Caco-2 (cell line): ENCODE results near the gene TAS2R41. TPM values are rescaled to one million over a fixed set of nuclear protein-coding genes. Genes with fewer than 3 reads are reported as not detected.

Experiments
- BruUV-seq: library from RNA; stranded (reverse); fragments of 400-500 nt; replicated peaks from 2 replicates; lab custom pipeline; 2021; lab: Mats Ljungman, UMichigan
- CTCF ChIA-PET: fragments of 300-600 bp; sonication (Branson Sonifier 250); formaldehyde crosslinking; loops from one replicate; lab custom pipeline; 2022; ENCODE audit warnings: antibody characterized with exemption; lab: Charles Lee
- POLR2A ChIA-PET: fragments of 300-600 bp; sonication (Branson Sonifier 250); formaldehyde crosslinking; loops from one replicate; lab custom pipeline; 2022; ENCODE audit warnings: antibody characterized with exemption; lab: Charles Lee
- DNase-seq, 2 experiments: peaks; one replicate each; pipeline versions ENCODE4 v3.0.0 to v3.0.0-alpha.2; 2020 to 2022
- H3K27me3 ChIP-seq: replicated peaks from 2 replicates; pipeline ENCODE4 v1.6.0; 2011; ENCODE audit warnings: low read length; ENCODE audit not compliant: control insufficient read depth, insufficient read depth
- H3K36me3 ChIP-seq: 2 replicates; pipeline ENCODE4 v1.5.1; 2011; ENCODE audit warnings: low read length; ENCODE audit not compliant: control insufficient read depth, insufficient read depth
- H3K4me1 ChIP-seq: fragments of 250-450 bp; sonication (Bioruptor Pico); 2 replicates; pipeline ENCODE4 v1.5.1; 2020; ENCODE audit warnings: mild to moderate bottlenecking
- H3K4me3 ChIP-seq: 2 replicates; pipeline ENCODE4 v1.5.1; 2011; ENCODE audit warnings: low read depth, mild to moderate bottlenecking, control low read depth, low read length
- H3K9me3 ChIP-seq: fragments of 250-450 bp; sonication (Bioruptor Pico); 2 replicates; pipeline ENCODE4 v1.5.1; 2020; ENCODE audit warnings: mild to moderate bottlenecking, moderate library complexity
- H3K27ac Mint-ChIP-seq: one replicate; pipeline ENCODE4 v1.8.0; 2022; ENCODE audit warnings: mixed read lengths; ENCODE audit not compliant: unreplicated experiment
- H3K27me3 Mint-ChIP-seq: one replicate; pipeline ENCODE4 v1.8.0; 2022; ENCODE audit warnings: mixed read lengths; ENCODE audit not compliant: insufficient read depth, unreplicated experiment
- H3K36me3 Mint-ChIP-seq: one replicate; pipeline ENCODE4 v1.8.0; 2022; ENCODE audit warnings: mild to moderate bottlenecking, mixed read lengths; ENCODE audit not compliant: insufficient read depth, unreplicated experiment
- H3K4me1 Mint-ChIP-seq: one replicate; pipeline ENCODE4 v1.8.0; 2022; ENCODE audit warnings: low read depth, mixed read lengths; ENCODE audit not compliant: unreplicated experiment
- H3K4me3 Mint-ChIP-seq: one replicate; pipeline ENCODE4 v1.8.0; 2022; ENCODE audit warnings: mild to moderate bottlenecking, moderate library complexity, mixed read lengths; ENCODE audit not compliant: unreplicated experiment
- H3K9me3 Mint-ChIP-seq: one replicate; pipeline ENCODE4 v1.8.0; 2022; ENCODE audit warnings: mixed read lengths; ENCODE audit not compliant: unreplicated experiment
- intact Hi-C: fragments of 100-400 bp; cut with micrococcal nuclease; formaldehyde crosslinking; loops from one replicate; pipeline ENCODE4 v1.10.0; 2022; ENCODE audit not compliant: unreplicated experiment
- total RNA-seq: library from RNA; stranded (reverse); gene quantifications from 2 replicates; pipeline ENCODE4 v1.2.3, GENCODE V29; 2022
- TF ChIP-seq, protein P1 (sequence below), 2 experiments: fragments of 200-600 bp in 1 of 2; IDR thresholded peaks; 1 replicate in 1 of 2; 2 replicates in 1 of 2; pipeline versions ENCODE4 v1.5.1 to v1.8.0; 2011 to 2022; ENCODE audit warnings: antibody characterized with exemption in 1 of 2, control low read depth in 1 of 2, inconsistent platforms in 1 of 2, low read depth in 1 of 2, low read length in 1 of 2, mild to moderate bottlenecking in 1 of 2, moderate library complexity in 1 of 2; ENCODE audit not compliant: insufficient read depth in 1 of 2, severe bottlenecking in 1 of 2, unreplicated experiment in 1 of 2

TAS2R41 gene
- total RNA-seq, 1 experiment from 2014 or later = not detected

DNA sequence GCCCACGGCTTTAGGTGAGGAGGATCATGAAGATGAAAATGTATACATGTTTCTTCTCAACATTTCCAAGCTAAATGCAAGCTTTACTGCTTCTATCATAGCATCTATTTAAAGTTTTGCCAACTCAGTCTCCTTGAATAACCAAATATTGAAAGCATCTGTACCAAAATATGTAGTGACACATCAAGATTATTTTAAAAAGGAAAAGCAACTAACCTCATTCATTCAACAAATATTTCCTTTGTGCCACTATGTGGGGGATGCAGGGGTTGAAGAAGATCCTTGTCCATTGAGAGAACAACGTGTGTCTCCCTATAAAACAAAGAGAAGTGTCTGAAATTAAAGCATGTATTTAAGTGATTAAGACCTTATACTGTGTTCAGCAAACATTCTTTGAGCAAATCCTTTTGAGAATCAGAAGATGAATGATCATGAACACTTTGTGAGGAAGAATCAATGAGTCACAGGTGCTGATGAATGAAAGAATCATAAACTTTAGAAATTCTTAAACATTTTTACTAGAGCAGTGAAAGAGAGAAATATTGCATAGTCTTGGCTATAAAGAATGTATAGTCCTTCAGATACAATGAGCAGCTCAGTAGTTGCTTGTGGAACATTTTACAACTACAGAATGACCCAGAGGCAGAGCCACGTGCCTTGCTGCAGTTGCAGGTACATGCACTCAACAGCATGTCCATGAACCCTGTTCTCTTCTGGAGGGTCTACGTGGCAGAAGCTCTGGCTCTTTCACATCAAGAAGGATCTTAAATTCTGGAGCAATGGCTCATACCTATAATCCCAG is 20.5 kb upstream of the TAS2R41 start:
- TF ChIP-seq, protein P1, sequence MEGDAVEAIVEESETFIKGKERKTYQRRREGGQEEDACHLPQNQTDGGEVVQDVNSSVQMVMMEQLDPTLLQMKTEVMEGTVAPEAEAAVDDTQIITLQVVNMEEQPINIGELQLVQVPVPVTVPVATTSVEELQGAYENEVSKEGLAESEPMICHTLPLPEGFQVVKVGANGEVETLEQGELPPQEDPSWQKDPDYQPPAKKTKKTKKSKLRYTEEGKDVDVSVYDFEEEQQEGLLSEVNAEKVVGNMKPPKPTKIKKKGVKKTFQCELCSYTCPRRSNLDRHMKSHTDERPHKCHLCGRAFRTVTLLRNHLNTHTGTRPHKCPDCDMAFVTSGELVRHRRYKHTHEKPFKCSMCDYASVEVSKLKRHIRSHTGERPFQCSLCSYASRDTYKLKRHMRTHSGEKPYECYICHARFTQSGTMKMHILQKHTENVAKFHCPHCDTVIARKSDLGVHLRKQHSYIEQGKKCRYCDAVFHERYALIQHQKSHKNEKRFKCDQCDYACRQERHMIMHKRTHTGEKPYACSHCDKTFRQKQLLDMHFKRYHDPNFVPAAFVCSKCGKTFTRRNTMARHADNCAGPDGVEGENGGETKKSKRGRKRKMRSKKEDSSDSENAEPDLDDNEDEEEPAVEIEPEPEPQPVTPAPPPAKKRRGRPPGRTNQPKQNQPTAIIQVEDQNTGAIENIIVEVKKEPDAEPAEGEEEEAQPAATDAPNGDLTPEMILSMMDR (IDR thresholded peaks at IDR 0.05; ENCODE audit: insufficient read depth in 1 of 2, low read depth in 1 of 2, low read length in 1 of 2, severe bottlenecking in 1 of 2, unreplicated experiment in 1 of 2) = no peak
- no peak overlapping the region for H3K4me3 ChIP-seq
- ChIA-PET POLR2A (no interaction called here), CTCF (no interaction called here)
- Mint-ChIP-seq H3K27me3 (no peaks in the 10 kb centered on the region), H3K4me3 (no peak overlapping the region), H3K36me3 (no peaks in the 10 kb centered on the region), H3K27ac (no peak overlapping the region), H3K9me3 (no peaks in the 10 kb centered on the region), H3K4me1 (no peaks in the 10 kb centered on the region)
- H3K36me3 ChIP-seq = no peaks in the 10 kb centered on the region
- intact Hi-C loops = no loop called here
- DNase-seq = no peak
- no peaks in the 10 kb centered on the region for H3K27me3 ChIP-seq
- no TSS peak for BruUV-seq
- 0 out of 2 replicates have a peak, but pooled peaks cover 9% of the 10 kb centered on the region for H3K4me1 ChIP-seq
- H3K9me3 ChIP-seq = peaks cover 11% of the 10 kb centered on the region; the same call in 1 of the 2 replicates

DNA sequence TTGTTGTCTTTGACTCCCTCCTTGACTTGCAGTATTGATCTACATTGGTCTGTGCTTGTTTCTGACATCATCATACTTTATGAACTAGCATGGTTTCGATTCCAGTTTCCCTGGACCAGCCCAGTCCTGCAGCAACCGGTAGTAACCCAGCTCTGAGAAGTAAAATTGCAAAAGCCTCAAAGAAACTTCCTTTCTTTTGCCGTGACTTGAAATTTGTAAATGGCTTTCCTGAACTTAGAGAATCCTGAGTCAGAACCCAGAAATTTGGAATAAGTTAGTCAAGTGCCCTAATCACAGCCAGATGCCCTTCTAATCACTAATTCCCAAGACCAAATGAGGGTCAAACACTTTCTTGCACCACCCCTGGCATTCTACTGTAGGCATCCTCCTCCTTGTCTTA is 19.4 kb upstream of the TAS2R41 start:
- no peaks in the 10 kb centered on the region for H3K9me3 Mint-ChIP-seq
- H3K36me3 Mint-ChIP-seq = no peaks in the 10 kb centered on the region
- H3K27me3 ChIP-seq = no peaks in the 10 kb centered on the region
- H3K36me3 ChIP-seq = no peaks in the 10 kb centered on the region
- no TSS peak for BruUV-seq
- no peaks in the 10 kb centered on the region for H3K4me1 Mint-ChIP-seq
- H3K4me3 Mint-ChIP-seq = no peak overlapping the region
- TF ChIP-seq, protein P1 (IDR thresholded peaks at IDR 0.05; ENCODE audit: insufficient read depth in 1 of 2, low read depth in 1 of 2, low read length in 1 of 2, severe bottlenecking in 1 of 2, unreplicated experiment in 1 of 2) = no peak
- no peak overlapping the region for H3K4me3 ChIP-seq
- H3K27me3 Mint-ChIP-seq = no peaks in the 10 kb centered on the region
- DNase-seq = no peak
- intact Hi-C loops = no loop called here
- 0 out of 2 replicates have a peak, but pooled peaks cover 9% of the 10 kb centered on the region for H3K4me1 ChIP-seq
- ChIA-PET CTCF (no interaction called here), POLR2A (no interaction called here)
- H3K27ac Mint-ChIP-seq = no peak overlapping the region
- peaks cover 11% of the 10 kb centered on the region; the same call in 1 of the 2 replicates for H3K9me3 ChIP-seq

DNA sequence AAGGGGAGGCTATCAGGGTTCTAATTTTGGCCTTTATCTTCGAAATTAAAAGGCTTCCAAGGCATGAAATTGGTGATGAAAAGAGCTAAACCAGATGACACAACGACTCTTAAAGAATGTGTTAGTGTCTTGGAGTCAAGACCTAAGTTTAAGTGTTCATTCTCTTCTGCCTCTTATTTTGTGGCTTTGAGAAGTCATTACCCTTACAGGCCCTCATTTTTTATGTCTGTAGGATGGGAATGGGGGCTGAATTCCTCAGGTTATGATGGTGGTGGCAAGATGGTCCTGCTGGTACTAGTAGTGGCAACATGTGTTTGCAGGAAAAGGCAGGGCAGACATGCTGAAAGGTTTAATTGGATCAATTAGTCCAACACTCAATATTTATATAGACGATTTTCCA is 19.0 kb upstream of the TAS2R41 start:
- no peak for DNase-seq
- no peaks in the 10 kb centered on the region for H3K27me3 ChIP-seq
- ChIA-PET CTCF (no interaction called here), POLR2A (no interaction called here)
- Mint-ChIP-seq H3K27ac (no peak overlapping the region), H3K36me3 (no peaks in the 10 kb centered on the region), H3K4me3 (no peak overlapping the region), H3K9me3 (no peaks in the 10 kb centered on the region), H3K27me3 (no peaks in the 10 kb centered on the region), H3K4me1 (no peaks in the 10 kb centered on the region)
- no peaks in the 10 kb centered on the region for H3K36me3 ChIP-seq
- intact Hi-C loops = no loop called here
- TF ChIP-seq, protein P1 (IDR thresholded peaks at IDR 0.05; ENCODE audit: insufficient read depth in 1 of 2, low read depth in 1 of 2, low read length in 1 of 2, severe bottlenecking in 1 of 2, unreplicated experiment in 1 of 2) = no peak
- H3K4me1 ChIP-seq = 0 out of 2 replicates have a peak, but pooled peaks cover 9% of the 10 kb centered on the region
- peaks cover 11% of the 10 kb centered on the region; the same call in 1 of the 2 replicates for H3K9me3 ChIP-seq
- BruUV-seq = no TSS peak
- H3K4me3 ChIP-seq = no peak overlapping the region
